ENCODE measurements around the gene UBQLN1. TPM values are rescaled to one million over a fixed set of nuclear protein-coding genes. Genes with fewer than 3 reads are reported as not detected.

Gene UBQLN1
- total RNA-seq, 1 experiment from 2014 or later = 111 TPM

DNA sequence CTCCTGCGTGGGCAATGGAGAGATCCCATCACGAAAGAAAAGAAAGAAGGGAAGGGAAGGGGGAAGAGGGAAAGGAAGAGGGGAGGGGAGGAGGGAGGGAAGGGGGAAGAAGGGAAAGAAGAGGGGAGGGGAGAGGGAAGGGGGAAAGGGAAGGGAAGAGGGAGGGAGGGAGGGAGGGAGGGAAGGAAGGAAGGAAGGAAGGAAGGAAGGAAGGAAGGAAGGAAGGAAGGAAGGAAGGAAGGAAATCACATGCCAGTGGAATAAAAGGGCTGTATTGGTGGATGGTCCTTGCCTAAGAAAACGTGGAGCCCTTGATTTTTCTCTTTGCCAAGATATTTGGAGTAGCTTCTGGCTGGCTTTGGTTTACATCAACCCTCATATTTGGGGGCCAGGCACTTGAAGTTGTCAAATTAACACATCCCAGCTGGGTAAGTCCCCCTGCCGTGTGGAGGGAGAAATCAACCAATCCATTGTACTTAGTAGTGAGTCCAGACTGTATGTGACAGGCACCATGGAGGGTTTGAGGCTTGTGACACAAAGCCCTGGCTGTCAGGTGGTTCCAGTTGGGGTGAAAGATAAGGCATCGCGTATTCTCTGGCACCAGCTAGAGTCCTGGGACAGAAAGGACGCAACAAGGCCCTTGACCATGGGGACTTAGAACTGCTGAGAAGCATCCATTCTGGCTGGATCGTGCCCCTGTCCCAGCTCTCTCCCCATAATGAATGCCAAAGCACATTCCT, 61.1 kb downstream of the UBQLN1 start:
- no peak overlapping the region for H2BK5ac ChIP-seq (ENCODE audit: insufficient read length, low read length)
- H4K8ac ChIP-seq (replicated peaks; ENCODE audit: insufficient read length, low read depth, low read length) = no peak overlapping the region
- H4K20me1 ChIP-seq (ENCODE audit: control insufficient read depth, insufficient read depth, insufficient read length) = no peaks in the 10 kb centered on the region
- H2BK20ac ChIP-seq (ENCODE audit: low read depth, low read length, poor library complexity, severe bottlenecking) = no peak overlapping the region
- no peak overlapping the region for H2AFZ ChIP-seq (ENCODE audit: low read length)
- no peak overlapping the region for H2BK120ac ChIP-seq (ENCODE audit: low read depth, low read length, poor library complexity, severe bottlenecking)
- no peak overlapping the region for H3K4me2 ChIP-seq (ENCODE audit: insufficient read depth, insufficient read length, low read length)
- H3K14ac ChIP-seq (ENCODE audit: insufficient read depth, low read length) = no peak overlapping the region
- H3K4me1 Mint-ChIP-seq = peaks cover 4 to 14% of the 10 kb centered on the region in 2 experiments
- H3K18ac ChIP-seq (ENCODE audit: insufficient read length, low read depth, low read length) = no peak overlapping the region
- H2BK12ac ChIP-seq (ENCODE audit: insufficient read length, low read depth, low read length) = no peak overlapping the region
- no peaks in the 10 kb centered on the region for H3K79me1 ChIP-seq (ENCODE audit: insufficient read depth, low read depth, low read length, poor library complexity, severe bottlenecking)
- no peak overlapping the region for H3K4me3 Mint-ChIP-seq
- no peak overlapping the region for H3K27ac ChIP-seq (ENCODE audit: insufficient read length, low read depth, low read length)
- peaks cover 0 to 1% of the 10 kb centered on the region in 2 experiments; a peak in 2 of 5 replicates for H3K9me3 Mint-ChIP-seq
- H3K27ac Mint-ChIP-seq = peak overlapping the region in 1 of 3 experiments; percentile 53; a peak in 2 of 7 replicates
- H4K5ac ChIP-seq (ENCODE audit: insufficient read length, low read depth, low read length) = no peak overlapping the region
- no peak overlapping the region for H3K9ac ChIP-seq (ENCODE audit: extremely low read depth, insufficient read length, low read length)
- H2BK15ac ChIP-seq (ENCODE audit: low read depth, low read length) = no peak overlapping the region
- TF ChIP-seq, protein P1, sequence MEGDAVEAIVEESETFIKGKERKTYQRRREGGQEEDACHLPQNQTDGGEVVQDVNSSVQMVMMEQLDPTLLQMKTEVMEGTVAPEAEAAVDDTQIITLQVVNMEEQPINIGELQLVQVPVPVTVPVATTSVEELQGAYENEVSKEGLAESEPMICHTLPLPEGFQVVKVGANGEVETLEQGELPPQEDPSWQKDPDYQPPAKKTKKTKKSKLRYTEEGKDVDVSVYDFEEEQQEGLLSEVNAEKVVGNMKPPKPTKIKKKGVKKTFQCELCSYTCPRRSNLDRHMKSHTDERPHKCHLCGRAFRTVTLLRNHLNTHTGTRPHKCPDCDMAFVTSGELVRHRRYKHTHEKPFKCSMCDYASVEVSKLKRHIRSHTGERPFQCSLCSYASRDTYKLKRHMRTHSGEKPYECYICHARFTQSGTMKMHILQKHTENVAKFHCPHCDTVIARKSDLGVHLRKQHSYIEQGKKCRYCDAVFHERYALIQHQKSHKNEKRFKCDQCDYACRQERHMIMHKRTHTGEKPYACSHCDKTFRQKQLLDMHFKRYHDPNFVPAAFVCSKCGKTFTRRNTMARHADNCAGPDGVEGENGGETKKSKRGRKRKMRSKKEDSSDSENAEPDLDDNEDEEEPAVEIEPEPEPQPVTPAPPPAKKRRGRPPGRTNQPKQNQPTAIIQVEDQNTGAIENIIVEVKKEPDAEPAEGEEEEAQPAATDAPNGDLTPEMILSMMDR (conservative IDR thresholded peaks at IDR 0.05) = no peak
- WGBS (ENCODE audit: extremely low coverage, insufficient read length, low lambda C conversion rate) = no CpG with 5 or more reads among the region's 8 CpGs
- no peak overlapping the region for H3K56ac ChIP-seq (ENCODE audit: insufficient read length, low read depth, low read length)
- H3K9me3 ChIP-seq (ENCODE audit: control insufficient read depth, low read depth, low read length) = peaks cover 2% of the 10 kb centered on the region
- no peak overlapping the region for H2AK5ac ChIP-seq (ENCODE audit: insufficient read length, low read length)
- H3K23me2 ChIP-seq (ENCODE audit: insufficient read length, low read depth, low read length, poor library complexity, severe bottlenecking) = no peaks in the 10 kb centered on the region
- no peaks in the 10 kb centered on the region for H3K79me2 ChIP-seq (ENCODE audit: insufficient read depth, low read length)
- H3K36me3 Mint-ChIP-seq (ENCODE audit: insufficient read depth in 1 of 3, low read depth in 3 of 3) = peaks cover 6 to 24% (median 13%) of the 10 kb centered on the region in 3 experiments
- no peak overlapping the region for H3K4ac ChIP-seq (ENCODE audit: low read depth, low read length)
- DNase-seq = no peak
- no peaks in the 10 kb centered on the region for H3K27me3 ChIP-seq (ENCODE audit: insufficient read depth, low read length)
- H3K27me3 Mint-ChIP-seq (ENCODE audit: low read depth) = no peaks in the 10 kb centered on the region; the same call in 1 of the 2 replicates
- H3K23ac ChIP-seq (ENCODE audit: insufficient read length, low read depth, low read length) = no peak overlapping the region
- no peak overlapping the region for H3T11ph ChIP-seq (ENCODE audit: low read length)
- no peaks in the 10 kb centered on the region for H3K4me1 ChIP-seq (ENCODE audit: insufficient read depth, low read length)
- H4K91ac ChIP-seq (ENCODE audit: insufficient read length, low read depth, low read length) = no peak overlapping the region

All from H9 (cell line).